Activated CD4-positive, alpha-beta T cell treated with anti-CD3 and anti-CD28 coated beads, Interleukin-2, Interleukin-4, amounts not matched to agents 100 ng/mL and 50 ng/mL, durations not matched to agents 16 hours and 8 hours (primary cell): ENCODE data around the gene UBE2F.
"Not testable (repeated sequence)": the region's sequence is repeated elsewhere in the genome, so short reads cannot be mapped to it uniquely, and the experiment has no call there.

Experiments
- DNase-seq: peaks from one replicate; pipeline ENCODE4 v3.0.0-alpha.2; 2020; ENCODE audit warnings: low spot score

Gene UBE2F

GRCh38 chr2:238046725-238047270, 80.0 kb downstream of the UBE2F start:
- no peak for DNase-seq

DNA sequence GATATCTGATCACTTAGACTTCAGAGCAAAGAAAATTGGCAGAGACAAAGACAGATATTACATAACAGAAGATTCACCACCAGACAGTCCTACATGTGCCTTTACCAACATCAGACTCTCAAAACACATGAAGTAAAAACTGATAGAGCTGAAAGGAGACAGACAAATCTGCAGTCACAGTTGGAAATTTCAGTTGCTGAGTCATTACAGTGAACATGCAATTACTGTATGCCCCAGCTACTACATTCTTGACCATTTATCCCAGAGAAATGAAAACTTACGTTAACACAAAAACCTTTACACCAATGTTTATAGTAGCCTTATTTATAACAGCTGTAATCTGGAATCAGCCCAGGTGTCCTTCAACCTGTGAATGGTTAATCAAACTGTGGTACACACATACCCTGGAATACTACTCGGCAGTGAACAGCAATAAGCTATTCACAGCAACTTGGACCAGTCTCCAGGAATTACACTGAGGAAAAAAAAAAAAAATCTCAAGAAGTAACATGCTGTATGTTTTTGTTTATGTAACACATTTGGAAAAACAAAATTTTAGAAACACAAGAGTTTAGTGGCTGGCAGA, 86.5 kb downstream of the UBE2F start:
- no peak for DNase-seq

DNA sequence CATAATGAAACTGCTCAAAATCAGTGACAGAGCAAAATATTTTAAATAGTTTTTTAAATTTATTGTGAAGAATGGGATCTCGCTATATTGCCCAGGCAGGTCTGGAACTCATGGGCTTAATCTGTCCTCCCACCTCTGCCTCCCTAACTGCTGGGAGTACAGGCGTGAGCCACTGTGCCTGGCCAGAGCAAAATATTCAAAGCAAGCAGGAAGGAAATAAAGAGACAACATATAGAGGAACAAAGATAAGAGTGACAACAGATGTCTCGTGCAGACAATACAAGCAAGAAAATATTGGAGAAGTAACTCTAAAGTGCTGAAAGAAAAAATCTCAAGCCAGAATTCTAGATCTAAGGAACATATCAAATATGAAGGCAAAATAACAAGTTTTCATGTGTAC, 89.0 kb downstream of the UBE2F start:
- DNase-seq: no peak

- DNase-seq: not testable (repeated sequence)
These were observed 91.1 kb downstream of the UBE2F start for GRCh38 chr2:238057696-238058575.

- DNase-seq: no peak
These were observed 92.7 kb downstream of the UBE2F start for GRCh38 chr2:238059505-238059904.

DNA sequence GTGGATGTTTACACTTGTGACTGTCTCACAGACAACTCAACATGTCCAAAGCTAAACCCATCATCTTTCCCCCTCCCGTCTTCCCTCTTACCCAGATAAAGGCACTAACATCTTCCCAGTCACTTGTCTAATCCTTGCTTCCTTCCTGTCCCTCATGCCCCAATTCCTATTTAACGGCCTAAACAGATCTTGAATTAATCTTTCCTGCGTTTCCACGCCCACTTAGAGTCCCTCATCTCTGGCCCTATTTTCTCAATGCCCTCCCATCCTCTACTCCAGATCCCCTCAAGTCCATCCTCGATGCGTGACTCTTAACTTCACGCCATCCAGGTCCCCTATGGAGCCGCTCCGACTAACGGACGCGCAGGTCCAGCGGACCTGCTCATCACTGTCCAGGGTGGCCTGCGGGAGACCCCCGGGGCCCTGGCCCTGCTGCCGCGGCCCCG, 93.3 kb downstream of the UBE2F start:
- DNase-seq: peak; percentile 10

DNA sequence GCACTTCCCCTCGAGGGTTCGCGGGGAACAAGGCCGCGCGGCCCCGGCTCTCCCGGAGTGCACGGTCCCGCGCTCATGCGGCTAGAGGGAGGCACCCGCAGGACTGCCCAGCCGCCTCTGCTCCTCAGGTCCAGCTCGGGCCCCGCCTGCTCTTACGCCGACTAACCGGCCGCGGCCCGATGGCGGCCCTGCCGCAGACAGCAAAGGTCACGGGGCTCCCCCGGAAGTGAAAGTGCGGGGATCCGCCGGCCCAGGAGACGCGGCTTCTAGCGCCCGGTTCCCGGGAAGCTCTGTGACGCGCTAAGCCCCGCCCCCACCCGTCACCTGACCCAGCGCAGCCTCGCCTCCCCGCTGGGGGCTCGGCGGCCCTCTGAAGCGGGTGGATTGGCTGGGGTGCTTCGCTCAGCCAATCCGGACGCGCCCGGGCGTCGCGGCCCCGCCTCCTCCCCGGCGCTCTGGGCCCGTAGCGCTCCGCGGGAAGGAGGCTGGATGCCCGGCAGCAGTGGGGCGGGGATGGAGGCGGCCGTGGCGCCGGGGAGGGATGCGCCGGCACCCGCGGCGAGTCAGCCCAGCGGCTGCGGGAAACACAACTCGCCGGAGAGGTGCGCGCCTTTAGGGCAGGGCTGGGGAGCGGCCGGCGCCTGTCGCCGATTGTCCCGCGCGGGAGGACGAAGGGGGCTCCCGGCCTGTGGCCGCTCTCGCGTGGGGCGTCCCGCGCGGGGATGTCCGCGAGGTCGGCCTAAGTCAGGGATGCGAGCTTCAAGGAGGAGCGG, 93.9 kb downstream of the UBE2F start, which contains the start of gene SCLY:
Gene SCLY (plus strand): TSS at position 460 of the 773 bp plus-strand sequence. CDS start 54 bp downstream, at position 514.
- DNase-seq: peak; percentile 96

- peak; percentile 38 for DNase-seq
These were observed 94.7 kb downstream of the UBE2F start for GRCh38 chr2:238061315-238062202.

DNA sequence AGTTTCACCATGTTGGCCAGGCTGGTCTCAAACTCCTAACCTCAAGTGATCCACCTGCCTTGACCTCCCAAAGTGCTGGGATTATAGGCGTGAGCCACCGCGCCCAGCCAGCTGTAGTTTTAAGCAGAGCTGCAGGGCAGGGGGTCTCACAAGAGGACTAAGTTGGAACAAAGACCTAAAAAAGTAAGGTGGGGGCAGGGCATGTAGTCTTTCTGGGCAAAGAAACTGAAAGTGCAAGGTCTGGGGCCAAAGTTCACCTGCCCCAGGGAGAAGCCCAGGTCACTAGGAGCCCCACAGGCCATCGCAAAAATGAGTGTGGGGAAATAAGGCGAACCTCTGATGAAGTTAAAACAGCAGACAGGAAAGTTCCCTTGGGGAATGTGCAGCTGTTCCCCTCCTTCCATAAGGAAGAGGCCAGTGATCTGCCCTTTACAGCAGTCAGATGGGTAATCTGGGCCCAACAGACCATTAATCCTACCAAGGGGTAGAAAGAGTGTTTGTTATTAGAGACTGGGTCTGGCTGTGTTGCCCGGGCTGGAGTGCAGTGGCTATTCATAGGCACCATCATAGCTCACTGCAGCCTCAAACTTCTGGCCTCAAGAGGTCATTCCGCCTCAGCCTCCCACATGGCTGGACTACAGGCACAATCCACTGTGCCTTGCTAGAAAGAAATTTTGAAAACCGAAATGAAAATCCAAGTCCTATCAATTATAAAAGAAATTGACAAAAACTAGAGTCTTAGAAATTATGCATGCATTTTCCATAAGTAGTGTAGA, 96.8 kb downstream of the UBE2F start:
- no peak for DNase-seq

- no peak for DNase-seq
These were observed 97.6 kb downstream of the UBE2F start for GRCh38 chr2:238064376-238064775.

GRCh38 chr2:238065071-238065846, 98.4 kb downstream of the UBE2F start:
- no peak for DNase-seq

DNA sequence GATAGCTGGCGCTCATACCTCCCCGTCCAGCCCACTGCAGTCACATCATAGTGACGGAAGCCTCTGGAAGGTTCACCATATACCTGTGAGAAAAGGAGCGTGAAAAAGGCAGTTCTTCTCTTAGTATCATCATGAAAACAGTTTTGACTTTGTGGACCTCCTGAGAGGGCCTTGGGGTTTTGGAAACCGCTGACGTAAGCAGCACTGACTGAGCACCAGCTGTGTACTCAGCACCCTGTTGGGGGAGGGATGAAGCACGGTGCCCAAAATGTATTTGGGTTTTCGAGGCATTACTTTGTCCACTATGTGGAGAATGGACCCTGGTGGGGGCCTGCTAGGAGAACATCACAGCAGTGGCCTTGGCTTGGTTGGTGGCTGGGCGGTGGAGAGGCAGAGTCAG, 99.4 kb downstream of the UBE2F start:
- DNase-seq: no peak

DNA sequence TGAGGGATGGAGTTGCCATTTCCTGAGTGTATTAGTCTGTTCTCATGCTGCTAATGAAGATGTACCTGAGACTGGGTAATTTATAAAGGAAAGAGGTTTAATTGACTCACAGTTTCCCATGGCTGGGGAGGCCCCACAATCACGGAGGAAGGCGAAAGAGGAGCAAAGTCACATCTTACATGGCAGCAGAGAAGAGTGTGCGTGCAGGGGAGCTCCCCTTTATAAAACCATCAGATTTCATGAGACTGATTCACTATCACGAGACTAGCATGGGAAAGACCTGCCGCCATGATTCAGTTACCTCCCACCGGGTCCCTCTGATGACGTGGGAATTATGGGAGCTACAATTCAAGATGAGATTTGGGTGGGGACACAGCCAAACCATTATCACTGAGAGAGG, 99.9 kb downstream of the UBE2F start:
- not testable (repeated sequence) for DNase-seq

DNA sequence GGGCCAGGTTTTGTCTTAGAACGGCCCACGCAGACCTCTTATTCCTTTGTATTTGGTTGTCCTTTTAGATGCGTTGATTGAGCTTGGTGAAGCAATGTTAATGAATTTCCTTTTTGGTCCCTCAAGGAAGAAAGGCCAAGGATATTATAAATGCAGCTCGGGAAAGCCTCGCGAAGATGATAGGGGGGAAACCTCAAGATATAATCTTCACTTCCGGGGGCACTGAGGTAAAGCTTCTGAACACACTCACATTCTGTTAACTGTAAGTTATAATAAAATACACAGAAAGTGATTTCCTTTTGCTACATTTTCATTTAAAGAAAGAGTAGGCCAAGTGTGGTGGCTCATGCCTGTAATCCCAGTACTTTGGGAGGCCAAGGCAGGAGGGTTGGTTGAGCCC, 101.1 kb downstream of the UBE2F start:
- DNase-seq: no peak

GRCh38 chr2:238069021-238069709, 102.4 kb downstream of the UBE2F start:
- DNase-seq: no peak

DNA sequence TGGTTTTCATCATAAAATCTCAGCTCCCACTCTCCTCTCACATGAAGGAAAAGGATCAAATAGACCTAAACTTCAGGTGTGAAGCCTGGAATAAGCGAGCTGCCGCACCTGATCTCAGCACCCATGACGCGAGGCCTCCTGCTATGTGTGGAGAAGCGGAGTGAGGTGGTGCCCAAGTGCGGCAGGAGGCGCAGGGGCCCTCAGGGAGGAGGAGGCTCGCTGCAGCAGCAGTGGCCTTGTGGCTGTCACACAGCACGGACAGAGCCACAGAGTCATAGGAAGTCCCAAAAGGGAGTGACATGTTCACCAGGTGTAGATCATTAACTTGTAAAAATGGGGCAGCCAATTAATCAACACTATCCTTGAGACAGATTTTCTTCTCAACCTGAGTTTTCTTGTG, 103.1 kb downstream of the UBE2F start:
- no peak for DNase-seq

DNA sequence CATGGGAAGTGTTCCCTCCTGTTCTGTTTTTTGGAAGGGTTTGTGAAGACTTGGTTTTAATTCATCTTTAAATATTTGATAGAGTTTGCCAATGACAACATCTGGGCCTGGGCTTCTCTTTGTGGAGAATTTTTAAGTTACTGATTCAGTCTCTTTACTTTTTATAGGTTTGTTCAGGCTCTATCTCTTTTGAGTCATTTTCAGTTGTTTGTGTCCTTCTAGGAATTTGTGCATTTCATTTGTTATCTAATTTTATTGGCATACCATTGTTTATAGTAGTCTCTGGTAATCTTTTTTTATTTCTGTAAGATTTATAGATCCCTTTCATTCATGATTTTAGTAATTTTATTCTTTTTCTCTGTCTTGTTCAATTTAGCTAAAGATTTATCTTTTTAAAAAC, 108.6 kb downstream of the UBE2F start:
- no peak for DNase-seq

DNA sequence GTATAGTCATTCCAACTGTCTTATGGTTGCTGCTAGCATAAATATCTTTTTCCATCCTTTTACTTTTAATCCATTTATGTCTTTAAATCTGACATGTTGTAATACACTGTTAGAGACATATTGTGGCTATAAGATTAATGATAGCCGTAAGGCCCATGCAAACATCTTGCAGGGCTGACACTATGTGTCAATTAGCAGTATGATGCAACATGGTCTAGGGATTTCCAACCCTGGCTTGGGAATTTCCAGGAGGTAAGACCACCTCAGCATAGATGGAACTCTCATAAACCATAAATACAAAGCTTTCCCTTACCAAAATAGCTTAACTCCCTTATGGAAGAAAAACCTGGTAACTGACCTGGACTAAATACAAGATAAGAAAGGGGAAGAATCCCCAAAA, 110.5 kb downstream of the UBE2F start:
- no peak for DNase-seq

GRCh38 chr2:238079874-238080327, 113.1 kb downstream of the UBE2F start:
- no peak for DNase-seq
